NCI-H748 (cell line): ENCODE data around the gene KCNB1.

Experiments
- DNase-seq: peaks from one replicate; lab custom pipeline; 2025; ENCODE audit not compliant: unreplicated experiment; lab: John Stamatoyannopoulos, UW

KCNB1 gene

DNA sequence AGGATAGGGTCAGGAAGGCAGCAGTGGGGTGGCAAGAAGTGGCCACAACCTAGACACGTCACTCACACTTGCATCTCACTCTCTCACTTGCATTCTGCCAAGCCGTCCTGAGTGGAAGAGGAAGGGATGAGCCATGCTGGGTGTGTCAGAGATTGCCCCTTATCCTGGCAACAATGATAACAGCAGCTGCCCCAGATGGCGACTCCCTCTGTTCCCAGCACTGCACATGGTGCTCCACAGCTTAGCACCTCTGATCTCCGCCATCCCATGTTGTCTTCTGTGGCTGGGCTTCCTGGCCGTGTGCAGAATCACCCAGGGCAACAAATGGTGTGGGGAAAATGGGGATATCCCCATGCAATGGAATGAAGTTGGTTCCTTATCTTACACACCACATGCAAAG, 11.1 kb downstream of the KCNB1 start:
- DNase-seq = no peak

DNA sequence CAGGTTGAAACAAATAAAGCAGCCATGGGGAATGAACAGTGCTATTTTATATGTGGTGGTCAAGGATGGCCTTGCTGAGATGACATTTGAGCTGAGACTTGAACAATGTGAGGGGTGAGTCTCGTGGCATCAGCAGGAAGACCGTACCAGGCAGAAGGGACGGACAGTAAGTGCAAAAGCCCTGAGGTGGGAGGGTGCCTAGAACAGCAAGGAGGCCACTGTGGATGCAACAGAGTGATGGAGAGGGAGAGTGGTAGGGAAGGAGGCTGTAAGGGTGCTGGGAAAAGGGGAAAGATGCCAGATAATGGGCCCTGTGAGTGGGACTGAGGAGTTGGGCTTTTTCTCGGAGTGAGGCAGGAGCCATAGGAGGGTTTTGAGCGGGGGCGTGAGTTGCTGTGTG, 11.5 kb downstream of the KCNB1 start:
- no peak for DNase-seq

DNA sequence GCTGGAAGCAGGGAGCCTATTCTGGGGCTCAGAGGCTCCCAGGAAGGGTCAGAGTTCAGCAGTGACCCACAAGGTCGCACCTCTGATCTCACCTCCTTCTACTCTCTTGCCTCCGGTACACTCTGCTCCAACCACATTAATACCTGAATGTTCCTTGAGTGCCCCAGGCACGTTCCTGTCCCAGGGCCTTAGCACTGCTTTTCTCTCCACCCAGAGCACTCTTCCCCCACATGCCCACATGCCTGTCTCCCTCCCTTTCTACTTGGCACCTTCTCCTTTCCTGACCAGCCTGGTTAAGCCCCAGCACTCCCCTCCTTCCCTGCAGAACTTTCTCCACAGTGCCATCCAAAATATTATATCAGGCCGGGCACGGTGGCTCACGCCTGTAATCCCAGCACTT, 13.4 kb downstream of the KCNB1 start:
- DNase-seq = no peak

DNA sequence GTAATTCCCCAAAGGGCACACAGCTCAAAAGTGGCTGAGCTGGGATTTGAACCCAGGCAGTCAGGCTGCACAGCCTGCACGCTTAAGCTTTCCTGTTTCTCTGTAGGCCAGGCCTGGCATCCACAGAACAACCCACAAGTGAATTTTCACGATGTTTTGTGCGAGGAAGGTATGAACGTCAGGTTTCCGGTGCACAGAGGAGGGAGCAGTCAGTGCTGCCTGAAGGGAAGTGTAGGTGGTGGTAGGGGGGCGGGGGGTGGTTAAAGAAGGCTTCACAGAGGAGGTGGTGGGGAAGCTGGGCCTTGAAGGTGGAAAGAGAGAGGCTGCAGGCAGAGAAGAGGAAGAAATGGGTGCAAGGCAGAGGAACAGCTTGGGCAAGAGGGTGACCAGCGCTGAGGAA, 14.1 kb downstream of the KCNB1 start:
- no peak for DNase-seq

DNA sequence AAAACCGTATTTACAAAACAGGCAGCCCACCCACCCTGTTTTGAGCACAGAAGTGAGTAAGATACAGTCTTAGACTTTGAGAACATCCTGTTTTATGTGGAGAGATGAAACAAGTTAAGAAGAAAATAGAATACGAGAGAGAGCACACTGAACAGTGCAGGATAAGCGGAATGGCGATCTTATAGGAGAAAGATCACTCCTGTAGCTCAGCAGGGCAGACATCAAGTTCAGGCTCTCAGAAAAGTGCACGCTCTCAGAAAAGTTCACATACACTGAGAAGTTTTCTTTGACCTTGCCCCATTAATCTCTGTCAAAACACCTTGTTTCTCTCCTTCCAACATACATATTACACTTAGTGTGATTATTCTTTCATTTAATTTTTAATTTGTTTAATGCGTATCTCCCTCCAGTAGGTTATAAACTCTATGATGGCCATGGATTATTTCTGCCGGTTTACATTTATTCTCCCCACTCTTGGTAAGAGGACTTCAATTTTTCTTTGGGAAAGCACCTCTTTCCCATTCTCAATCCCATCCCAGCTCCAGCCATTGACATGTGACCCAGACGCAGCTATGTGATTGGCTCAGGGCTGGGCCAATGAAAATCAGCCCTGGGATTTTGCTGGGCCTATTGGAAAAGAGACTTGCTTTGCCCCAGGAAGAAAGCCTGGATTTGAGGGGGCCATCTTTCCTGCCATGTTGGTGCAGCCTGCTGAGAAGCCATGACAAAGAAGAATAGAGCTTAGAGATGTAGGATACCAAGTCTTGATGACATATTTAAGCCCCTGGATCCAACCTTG, 16.2 kb downstream of the KCNB1 start:
- no peak for DNase-seq

DNA sequence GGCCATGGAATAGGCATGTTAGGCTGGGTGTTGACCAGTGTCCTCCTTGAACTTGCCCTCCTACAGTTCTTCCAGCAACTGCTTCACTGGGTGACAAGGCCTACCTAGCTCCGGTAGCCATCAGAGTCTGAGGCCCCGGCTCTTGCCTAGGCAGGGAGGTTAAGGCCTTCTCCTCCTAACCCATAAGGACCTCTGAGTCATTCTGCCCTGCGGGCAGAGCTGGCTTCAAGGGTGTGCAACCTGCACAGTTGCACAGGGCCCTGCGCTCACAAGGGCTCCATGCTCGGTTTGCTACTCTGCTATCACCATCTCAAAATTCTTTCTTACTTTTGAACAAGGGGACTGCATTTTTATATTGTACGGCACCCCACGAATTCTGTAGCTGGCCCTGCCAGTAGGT, 17.9 kb downstream of the KCNB1 start:
- no peak for DNase-seq

DNA sequence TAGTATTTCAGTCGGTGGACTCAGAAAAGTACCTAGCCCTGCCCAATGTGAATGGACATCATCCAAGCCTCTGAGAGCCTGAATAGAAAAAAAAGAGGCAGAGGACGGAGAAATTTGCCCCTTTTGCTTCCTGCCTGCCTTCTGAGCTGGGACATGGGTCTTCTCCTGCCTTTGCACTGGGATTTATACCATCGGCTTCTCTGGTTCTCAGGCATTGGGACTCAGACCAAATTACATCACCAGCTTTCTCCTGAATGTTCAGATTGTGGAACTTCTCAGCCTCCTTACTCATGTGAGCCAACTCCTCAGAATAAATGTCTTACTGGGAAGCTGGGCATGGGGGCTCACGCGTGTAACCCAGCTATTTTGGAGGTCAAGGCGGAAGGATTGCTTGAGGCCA, 19.8 kb downstream of the KCNB1 start:
- no peak for DNase-seq

DNA sequence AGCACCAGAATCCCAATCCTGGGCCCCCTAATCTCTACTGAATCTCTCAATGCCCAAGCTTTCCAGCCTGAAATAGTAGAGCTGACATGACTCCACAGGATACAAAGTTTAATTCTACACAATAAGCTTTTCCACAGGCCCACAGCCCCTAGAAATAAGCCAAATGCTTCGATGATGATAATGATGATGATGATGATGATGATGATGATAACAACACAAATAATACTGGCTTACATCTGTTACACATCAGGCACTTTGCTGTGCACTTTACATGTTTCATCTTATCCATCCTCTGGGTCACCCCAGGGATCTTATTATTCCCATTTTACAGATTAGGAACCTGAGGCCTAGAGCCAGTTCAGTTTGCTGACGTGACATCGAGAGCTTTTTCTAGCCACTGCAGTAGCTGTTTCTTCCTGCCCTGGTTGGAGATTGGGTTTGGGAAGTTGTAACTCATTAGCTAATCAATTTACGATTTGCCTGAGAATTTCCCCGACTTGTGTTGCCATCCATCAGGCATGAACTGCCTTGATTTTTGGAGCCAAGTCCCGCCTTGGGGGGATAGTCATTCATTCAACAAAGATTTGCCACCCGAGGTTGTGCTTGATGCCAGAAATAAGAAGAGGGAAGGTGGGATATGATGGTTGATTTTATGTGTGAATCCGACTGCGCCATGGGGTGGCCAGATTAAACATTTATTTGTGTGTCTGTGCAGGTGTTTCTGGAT, 20.4 kb downstream of the KCNB1 start:
- no peak for DNase-seq

DNA sequence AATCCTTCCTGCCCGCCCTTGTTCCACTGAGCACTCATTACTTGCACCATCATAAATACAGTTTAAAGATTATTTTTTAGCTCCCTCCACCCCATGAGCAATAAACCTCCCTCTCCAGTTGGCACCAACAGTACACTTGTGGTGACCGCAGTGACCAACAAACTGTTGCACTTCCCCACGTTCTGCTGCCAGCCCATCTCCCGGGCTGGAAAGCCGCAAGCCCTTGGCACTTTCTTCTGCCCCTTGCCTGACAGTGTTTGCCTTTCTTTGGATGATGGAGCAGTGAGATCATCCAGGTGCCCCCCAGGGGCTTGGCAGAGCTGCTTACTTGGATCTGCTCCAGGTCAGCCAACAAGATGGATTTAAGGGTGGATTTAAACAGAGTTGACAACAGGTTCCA, 21.6 kb downstream of the KCNB1 start:
- no peak for DNase-seq

DNA sequence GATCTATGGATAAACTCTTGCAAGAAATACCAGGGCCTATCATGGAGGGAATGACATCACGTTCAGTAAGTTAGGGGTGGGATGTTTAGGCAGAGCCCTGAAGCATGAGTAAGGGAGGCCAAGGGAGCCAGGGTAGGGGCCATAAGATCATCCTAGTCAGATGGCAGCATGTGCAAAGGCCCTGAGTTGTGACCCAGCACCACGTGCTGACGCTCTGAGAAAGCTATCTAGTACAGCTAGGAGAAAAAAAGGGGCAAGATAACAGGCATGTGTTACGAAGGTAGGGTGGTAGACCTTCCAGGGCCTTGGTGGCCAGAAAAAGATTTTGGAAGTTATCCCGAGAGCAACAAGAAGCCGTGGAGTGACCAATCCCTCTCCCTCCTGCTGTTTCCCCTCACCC, 22.3 kb downstream of the KCNB1 start:
- no peak for DNase-seq

DNA sequence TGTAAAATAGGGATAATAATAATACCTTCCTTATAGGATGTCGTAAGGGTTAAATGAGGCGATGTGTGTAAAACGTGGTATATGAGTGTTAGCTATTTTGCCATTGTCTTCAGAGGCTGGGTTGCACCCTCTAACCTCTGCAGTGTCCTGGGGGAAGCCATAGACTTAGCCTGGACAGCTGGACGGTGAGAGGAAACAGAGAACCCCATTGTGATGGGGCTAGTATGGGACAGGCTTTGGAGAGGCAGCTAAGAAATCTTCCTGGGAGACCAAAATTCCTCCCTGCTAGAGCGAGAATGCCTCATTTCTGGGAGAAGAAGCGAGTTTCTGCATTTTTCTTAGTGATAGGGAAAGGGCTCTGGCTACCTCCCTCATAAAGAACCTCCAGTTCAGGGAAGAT, 22.8 kb downstream of the KCNB1 start:
- DNase-seq = no peak

DNA sequence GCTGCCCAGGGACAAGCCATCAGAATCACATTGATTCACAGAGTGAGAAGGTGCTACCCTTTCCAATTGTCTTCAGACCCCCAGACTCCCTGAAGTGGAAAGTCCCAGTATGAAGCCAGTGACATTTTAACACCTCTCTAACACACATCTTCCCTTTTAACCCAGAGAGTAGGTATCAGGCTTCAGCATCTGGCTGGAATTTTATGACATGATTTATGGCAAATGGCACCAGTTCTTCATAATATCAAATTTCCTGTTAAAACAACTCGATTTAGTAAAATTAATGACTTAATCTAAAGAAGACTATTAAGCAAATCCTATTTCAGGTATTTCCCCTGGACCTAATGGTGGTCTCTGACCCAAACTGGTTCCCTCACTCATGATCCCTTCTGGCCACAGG, 25.0 kb downstream of the KCNB1 start:
- no peak for DNase-seq

DNA sequence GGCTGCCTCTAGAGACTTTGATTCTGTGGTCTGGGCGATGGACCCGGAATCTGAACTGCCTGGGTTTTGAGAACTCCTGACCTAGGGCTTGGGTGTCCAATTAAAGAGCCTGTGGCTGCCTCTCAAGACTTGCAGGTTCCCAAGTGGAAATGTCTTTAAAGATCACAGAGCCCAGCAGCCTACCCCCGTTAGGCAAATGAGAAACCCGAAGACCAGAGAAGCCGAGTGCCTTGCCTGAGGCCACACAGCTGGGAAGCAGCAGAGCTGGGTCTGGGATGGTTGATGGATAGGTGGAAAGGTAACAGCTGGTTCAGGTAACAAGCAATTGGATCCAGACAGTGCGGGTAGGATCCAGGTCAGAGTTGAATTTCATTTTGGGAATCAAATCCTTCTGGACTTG, 25.8 kb downstream of the KCNB1 start:
- no peak for DNase-seq

DNA sequence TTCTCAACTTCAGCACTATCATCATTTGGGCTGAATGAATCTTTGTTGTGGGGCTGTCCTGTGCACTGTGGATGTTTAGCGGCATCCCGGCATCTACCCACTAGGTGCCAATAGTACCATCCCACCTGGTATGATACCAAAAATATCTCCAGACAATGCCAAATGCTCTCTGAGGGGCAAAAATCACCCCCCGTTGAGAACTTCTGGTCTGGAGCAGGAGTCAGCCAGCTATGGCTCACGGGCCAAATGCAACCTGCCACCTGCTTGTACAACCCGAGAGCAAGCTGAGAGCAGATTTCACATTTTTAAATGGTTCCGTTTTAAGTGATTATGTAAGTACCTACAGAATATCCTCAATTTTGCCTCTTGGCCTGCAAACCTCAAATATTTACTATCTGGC, 26.8 kb downstream of the KCNB1 start:
- no peak for DNase-seq

DNA sequence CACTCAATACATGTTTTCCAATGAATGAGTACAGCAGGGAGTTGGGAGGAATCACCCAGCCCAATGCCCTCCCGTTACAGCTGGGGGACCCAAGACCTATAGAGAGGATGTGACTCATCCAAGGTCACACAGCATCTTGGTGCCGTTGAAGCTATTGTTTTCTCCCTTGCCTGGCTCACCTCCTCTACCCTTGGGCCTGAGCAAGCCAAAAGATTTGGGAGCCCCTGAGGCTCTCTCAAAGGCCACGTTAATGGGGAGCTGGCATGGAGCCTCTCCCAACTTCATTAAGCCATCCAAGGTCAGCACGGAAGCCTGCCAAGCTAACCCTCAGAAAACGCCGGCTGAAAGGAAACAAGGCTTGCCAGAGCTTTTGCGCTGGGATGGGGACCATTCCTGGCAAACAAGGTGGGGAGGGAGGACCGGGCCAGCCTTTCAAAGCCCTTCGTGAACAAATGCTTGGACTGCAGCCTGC, 30.4 kb downstream of the KCNB1 start:
- DNase-seq = no peak

DNA sequence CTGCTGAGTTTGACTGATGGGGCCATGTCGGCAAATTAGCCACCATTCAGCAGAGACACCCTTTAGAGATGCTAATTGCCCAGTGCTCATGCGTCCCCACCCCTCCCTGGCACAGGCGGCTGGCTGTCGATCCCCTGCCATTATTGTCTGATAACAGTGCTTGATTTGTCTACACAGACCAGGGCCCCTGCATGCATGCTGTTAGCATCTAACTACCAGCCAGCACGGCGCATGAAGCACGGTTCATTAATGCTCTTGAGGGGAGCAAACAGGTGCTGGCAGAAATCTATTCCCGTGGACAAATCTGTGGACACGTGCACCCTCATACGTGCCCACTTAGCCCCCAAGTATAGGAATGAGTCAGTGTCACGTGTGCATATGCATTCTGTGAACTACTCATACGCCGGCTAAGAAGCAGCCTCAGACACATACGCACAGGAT, 32.2 kb downstream of the KCNB1 start:
- peak; percentile 88 for DNase-seq

DNA sequence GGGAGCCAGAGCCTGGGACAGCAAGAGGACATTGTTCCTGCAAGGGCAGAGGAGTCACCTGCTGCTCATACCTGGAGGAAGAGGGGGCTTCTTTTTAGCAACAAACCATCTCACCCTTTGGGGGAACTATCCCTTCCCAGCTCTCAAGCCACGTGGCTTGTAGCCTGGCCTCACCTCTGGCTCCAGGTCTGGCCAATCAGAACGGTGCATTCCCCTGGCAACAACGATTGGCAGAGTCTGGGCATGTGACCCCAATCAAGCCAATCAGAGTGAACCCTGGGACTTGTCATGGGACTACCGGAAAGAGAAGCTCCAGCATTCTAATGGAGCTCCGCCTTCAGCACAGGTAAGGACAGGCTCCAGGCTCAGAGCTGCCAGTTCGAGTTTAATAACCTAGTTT, 33.6 kb downstream of the KCNB1 start:
- no peak for DNase-seq

DNA sequence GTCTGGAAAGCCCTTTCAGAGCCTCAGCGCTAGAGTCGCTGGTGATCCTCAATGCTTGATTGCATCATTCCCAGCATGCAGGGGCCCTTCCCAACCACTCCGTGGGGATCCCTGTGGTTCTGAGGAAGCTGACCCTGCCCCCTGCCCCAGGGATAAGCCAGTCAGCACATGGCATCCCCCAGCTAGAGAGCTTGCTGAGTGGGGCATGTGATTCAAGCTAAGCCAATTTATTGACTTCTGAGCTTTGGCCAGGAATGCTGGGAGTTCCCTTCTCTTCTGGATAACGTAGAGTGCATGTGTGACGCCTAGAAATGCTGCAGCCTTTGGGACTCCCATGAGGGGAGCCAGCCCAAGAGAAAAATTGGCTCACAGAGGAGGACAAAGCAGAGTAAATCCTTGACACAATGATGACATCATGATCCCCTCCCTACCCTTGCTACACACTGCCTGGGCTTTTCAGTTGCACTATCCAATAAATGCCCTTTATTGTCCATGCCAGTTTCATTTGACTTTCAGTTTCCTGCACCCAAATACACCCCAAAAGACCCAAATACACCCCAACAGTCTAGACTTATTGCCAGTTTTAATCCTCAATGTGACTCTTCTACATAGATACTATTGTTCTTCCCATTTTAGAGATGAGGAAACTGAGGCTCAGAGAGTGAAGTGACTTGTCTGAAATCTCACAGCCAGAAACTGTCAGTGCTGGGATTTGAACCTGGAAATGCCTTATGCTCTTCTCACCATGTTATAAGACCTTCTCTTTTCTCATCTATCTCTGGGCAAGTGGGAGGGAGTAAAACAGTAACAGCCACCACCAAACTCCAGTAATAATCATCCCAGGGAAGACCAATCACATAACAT, 34.3 kb downstream of the KCNB1 start:
- DNase-seq = no peak

DNA sequence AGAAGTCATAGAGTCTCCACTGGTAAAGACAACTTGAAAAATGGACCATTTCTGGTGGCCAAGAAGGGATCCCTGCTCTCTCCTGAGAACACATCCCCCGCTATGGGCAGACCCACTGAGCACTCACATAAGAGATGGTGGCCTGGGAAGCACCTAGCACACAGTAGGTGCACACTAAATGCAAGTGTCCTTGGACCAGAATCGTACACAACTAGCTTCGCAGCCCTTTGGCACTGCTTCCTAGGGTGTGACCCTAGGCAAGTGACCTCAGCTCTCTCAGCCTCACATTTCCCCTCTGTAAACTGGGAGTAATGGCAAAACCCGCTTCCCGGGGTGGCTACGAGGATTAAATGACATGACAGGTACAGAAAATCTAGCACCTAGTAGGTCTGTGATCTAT, 35.1 kb downstream of the KCNB1 start:
- no peak for DNase-seq

DNA sequence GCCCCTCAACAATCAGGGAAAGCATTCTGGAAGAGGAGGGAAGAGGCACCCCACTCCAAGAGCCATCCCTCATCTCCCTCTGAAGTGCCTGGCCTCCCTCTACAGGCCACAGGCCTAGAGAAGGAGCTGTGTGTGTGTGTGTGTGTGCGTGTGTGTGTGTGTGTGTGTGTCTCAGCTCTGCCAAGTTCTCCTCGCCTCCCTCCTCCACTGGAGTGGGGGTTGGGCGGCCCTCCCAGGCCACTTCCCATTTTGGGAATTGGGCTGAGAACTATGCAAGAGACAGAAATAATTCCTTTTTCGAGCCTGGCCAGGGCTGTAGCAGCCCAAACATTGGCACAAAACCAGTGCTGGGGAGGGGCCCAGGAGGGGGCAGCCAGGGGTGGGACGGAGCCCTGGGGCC, 35.7 kb downstream of the KCNB1 start:
- no peak for DNase-seq

DNA sequence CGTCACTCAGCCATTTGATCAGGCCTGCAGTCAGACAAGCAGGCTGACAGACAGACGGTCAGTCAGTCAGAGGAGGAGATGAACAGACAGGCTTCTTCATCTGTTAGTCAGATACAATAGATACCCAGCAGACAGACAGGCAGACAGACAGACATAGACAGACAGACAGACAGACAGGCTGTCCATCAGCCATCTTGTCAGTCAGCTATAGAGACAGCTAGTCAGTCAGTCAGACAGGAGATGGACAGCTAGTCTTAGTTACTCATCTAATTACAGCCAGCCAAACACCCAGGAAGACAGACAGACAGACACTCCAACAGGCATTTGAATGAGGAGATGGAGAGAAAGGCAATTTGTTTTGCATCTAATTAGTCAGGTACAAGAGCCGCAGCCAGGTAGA, 36.4 kb downstream of the KCNB1 start:
- no peak for DNase-seq

DNA sequence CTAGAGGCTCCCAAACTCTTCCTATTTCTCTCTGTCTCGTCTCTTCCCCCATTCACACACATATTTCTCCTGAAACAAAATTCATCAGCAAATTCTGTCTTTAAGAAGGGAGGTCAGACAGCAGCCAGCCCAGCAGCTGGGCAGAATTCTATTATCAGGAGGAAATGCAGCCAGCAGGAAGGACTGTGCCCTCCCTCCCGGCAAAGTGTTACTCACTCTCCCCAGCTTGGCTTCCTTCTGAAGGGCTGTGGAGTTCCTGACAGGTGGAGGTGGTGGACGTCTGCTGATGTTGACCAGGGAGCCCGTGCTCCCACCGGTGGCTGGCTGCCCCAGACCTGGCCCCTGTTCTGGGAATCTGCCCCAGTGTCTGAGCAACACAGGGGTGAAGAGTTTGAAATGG, 37.3 kb downstream of the KCNB1 start:
- no peak for DNase-seq
